OCI-LY7 (cell line): Measurements from ENCODE around the gene ZXDC.

Experiments used
- EZH2phosphoT487 ChIP-seq: fragments of 200-600 bp; sonication (generic); IDR thresholded peaks from 2 replicates; pipeline ENCODE4 v1.6.1; 2018; ENCODE audit warnings: low read depth, borderline replicate concordance, mild to moderate bottlenecking, mixed run types, antibody characterized with exemption, low read length, moderate library complexity, mixed read lengths
- TF ChIP-seq, protein P1 (sequence below): fragments of 200-600 bp; sonication (generic); conservative IDR thresholded peaks from 2 replicates; pipeline ENCODE4 v1.5.1; 2014; ENCODE audit warnings: mild to moderate bottlenecking, antibody characterized with exemption, low read length, moderate library complexity, mixed read lengths

DNA sequence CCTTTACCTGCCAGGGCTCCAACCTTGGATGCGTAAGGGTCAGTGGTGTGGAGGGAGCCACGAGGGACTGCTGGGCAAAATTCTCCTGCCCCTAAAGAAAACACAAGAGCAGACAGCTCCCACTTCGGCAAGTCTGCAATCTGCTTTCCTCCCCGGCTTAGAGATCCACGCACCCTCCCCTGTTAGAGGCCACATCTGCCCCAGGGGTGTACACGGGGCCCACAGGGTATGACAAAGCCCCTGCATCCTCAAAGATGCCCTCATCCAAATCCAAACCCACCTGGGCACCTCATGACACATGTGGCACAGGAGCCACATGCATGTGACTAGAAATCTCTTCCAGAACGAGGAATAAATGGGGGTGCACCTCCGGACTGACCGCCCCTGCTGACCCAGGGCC, 25.5 kb downstream of the ZXDC start:
- TF ChIP-seq, protein P1, sequence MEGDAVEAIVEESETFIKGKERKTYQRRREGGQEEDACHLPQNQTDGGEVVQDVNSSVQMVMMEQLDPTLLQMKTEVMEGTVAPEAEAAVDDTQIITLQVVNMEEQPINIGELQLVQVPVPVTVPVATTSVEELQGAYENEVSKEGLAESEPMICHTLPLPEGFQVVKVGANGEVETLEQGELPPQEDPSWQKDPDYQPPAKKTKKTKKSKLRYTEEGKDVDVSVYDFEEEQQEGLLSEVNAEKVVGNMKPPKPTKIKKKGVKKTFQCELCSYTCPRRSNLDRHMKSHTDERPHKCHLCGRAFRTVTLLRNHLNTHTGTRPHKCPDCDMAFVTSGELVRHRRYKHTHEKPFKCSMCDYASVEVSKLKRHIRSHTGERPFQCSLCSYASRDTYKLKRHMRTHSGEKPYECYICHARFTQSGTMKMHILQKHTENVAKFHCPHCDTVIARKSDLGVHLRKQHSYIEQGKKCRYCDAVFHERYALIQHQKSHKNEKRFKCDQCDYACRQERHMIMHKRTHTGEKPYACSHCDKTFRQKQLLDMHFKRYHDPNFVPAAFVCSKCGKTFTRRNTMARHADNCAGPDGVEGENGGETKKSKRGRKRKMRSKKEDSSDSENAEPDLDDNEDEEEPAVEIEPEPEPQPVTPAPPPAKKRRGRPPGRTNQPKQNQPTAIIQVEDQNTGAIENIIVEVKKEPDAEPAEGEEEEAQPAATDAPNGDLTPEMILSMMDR = no peak
- TF ChIP-seq EZH2phosphoT487 = no peak
